Measurements from ENCODE around the gene CLEC7A.

The CLEC7A gene

DNA sequence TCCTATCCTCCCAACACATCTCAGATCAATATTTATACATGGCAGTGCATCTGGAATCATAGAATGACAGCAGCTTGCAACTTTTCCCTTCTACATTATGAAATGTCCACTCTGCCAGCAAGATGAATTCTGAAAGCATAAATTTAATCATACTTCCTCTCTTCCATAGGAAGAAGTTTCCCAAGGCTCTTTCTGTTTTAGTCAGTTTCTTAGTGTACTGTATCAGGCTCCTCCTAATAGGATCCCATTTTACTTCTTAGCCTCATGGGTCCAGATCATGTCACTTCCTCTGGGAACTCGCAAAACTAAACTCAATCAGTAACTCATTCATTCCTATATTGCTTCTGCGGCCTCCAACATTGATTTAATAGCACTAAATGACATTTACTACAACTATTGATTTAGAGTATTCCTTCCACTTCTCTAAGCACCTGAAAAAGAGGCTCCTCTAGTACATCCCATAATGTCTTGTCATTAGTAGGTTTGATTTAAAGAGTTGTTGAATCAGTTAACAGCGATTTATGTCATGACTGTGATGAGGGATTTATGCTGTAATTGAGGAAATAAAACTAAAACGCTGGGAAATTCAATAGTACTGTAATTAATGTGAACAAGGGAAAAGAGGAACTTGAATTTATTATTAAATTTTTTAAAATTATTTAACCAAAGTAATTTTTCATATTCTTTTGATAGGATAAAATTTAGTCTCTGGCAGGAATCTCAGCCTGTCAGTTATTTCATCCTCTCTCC is 35.2 kb downstream of the CLEC7A start:
- Mint-ChIP-seq H3K36me3 (no peaks in the 10 kb centered on the region), H3K27ac (no peak overlapping the region), H3K4me1 (peaks cover 0 to 2% of the 10 kb centered on the region in 2 donors), H3K9me3 (no peaks in the 10 kb centered on the region), H3K4me3 (no peak overlapping the region), H3K27me3 (peaks cover 0 to 6% of the 10 kb centered on the region in 2 donors)
- ATAC-seq (replicated peaks): peak in 1 of 2 donors; percentile 45
- no peak for DNase-seq

GRCh38 chr12:10088955-10089900 is 40.8 kb downstream of the CLEC7A start:
- H3K27ac Mint-ChIP-seq: no peak overlapping the region
- H3K9me3 Mint-ChIP-seq: peaks cover 5 to 6% of the 10 kb centered on the region in 2 donors
- no peak overlapping the region for H3K4me3 Mint-ChIP-seq
- H3K36me3 Mint-ChIP-seq: peaks cover 0 to 6% of the 10 kb centered on the region in 2 donors
- H3K27me3 Mint-ChIP-seq: peaks cover 12 to 17% of the 10 kb centered on the region in 2 donors
- ATAC-seq (replicated peaks) (no peak), DNase-seq (no peak)
- peaks cover 0 to 3% of the 10 kb centered on the region in 2 donors for H3K4me1 Mint-ChIP-seq

- no peak overlapping the region for H3K4me3 Mint-ChIP-seq
- no peak overlapping the region for H3K27ac Mint-ChIP-seq
- no peak for DNase-seq
- H3K9me3 Mint-ChIP-seq: peaks cover 9 to 15% of the 10 kb centered on the region in 2 donors
- H3K36me3 Mint-ChIP-seq: peaks cover 2 to 11% of the 10 kb centered on the region in 2 donors
- H3K27me3 Mint-ChIP-seq: peaks cover 17 to 19% of the 10 kb centered on the region in 2 donors
- H3K4me1 Mint-ChIP-seq: peaks cover 0 to 3% of the 10 kb centered on the region in 2 donors
- no peak for ATAC-seq (replicated peaks)
Measured at GRCh38 chr12:10088031-10088430, 42.0 kb downstream of the CLEC7A start.

- H3K4me3 Mint-ChIP-seq: no peak overlapping the region
- H3K9me3 Mint-ChIP-seq: peaks cover 9 to 18% of the 10 kb centered on the region in 2 donors
- peaks cover 0 to 3% of the 10 kb centered on the region in 2 donors for H3K4me1 Mint-ChIP-seq
- no peak for ATAC-seq (replicated peaks)
- peaks cover 2 to 11% of the 10 kb centered on the region in 2 donors for H3K36me3 Mint-ChIP-seq
- no peak for DNase-seq
- no peak overlapping the region for H3K27ac Mint-ChIP-seq
- peaks cover 28 to 36% of the 10 kb centered on the region in 2 donors for H3K27me3 Mint-ChIP-seq
Measured at GRCh38 chr12:10086387-10086786, 43.6 kb downstream of the CLEC7A start.

- Mint-ChIP-seq H3K27ac (no peak overlapping the region), H3K27me3 (peaks cover 25 to 44% of the 10 kb centered on the region in 2 donors), H3K9me3 (peaks cover 11 to 18% of the 10 kb centered on the region in 2 donors), H3K4me3 (no peak overlapping the region), H3K4me1 (no peaks in the 10 kb centered on the region), H3K36me3 (peaks cover 2 to 11% of the 10 kb centered on the region in 2 donors)
- no peak for DNase-seq
- no peak for ATAC-seq (replicated peaks)
Measured at GRCh38 chr12:10084733-10085132, 45.3 kb downstream of the CLEC7A start.

GRCh38 chr12:10082117-10082874 is 47.7 kb downstream of the CLEC7A start:
- Mint-ChIP-seq H3K4me3 (no peak overlapping the region), H3K27me3 (peaks cover 27 to 51% of the 10 kb centered on the region in 2 donors), H3K9me3 (peaks cover 11 to 18% of the 10 kb centered on the region in 2 donors), H3K36me3 (peaks cover 2 to 11% of the 10 kb centered on the region in 2 donors), H3K4me1 (peaks cover 2 to 5% of the 10 kb centered on the region in 2 donors), H3K27ac (no peak overlapping the region)
- DNase-seq: no peak
- ATAC-seq (replicated peaks): no peak

DNA sequence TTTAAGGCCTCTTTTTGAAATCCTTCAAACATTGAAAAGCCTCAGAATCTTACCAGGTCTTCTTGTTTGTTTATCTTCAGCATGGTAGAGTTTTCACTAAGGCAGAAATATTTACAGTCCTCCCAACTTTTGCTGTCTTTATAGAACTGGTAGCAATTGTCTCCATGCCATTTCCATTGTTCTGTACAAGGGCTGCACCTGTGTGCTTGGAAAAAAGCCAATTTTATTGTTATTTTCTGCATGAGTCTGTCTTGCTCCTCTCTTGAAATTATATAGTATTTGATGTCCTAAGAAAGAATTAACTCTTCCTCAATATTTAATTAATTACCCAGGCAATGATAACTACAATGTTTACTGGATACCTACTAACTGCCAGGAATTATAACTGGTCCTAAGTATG is 54.5 kb downstream of the CLEC7A start:
- peaks cover 0 to 1% of the 10 kb centered on the region in 2 donors for H3K9me3 Mint-ChIP-seq
- DNase-seq (no peak), ATAC-seq (replicated peaks) (no peak)
- H3K4me1 Mint-ChIP-seq: peaks cover 3 to 8% of the 10 kb centered on the region in 2 donors
- H3K27me3 Mint-ChIP-seq: peaks cover 25 to 35% of the 10 kb centered on the region in 2 donors
- no peak overlapping the region for H3K27ac Mint-ChIP-seq
- H3K36me3 Mint-ChIP-seq: no peaks in the 10 kb centered on the region
- H3K4me3 Mint-ChIP-seq: no peak overlapping the region

DNA sequence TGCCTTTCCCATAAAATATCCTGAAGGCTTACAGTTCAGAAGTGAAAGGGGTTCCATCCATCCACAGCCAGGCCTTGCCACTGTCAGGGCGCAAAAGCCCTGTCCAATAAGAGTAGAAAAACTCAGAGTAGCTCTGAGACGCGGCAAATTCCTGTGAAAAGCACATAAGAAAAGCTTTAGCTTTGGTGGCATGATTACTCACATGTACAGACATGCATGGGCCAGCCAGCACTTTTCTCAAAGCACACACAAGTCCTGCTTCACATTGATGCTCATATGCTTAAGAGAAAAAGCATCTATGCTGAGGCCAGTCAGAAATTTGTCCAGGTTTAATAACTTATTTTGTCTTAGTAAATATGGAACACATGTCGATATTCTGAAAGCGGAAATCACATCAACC is 56.7 kb downstream of the CLEC7A start:
- H3K27ac Mint-ChIP-seq: no peak overlapping the region
- ATAC-seq (replicated peaks) (no peak), DNase-seq (no peak)
- peaks cover 30 to 35% of the 10 kb centered on the region in 2 donors for H3K27me3 Mint-ChIP-seq
- H3K4me1 Mint-ChIP-seq: peaks cover 2 to 21% of the 10 kb centered on the region in 2 donors
- no peak overlapping the region for H3K4me3 Mint-ChIP-seq
- no peaks in the 10 kb centered on the region for H3K36me3 Mint-ChIP-seq
- no peaks in the 10 kb centered on the region for H3K9me3 Mint-ChIP-seq

- H3K4me3 Mint-ChIP-seq: no peak overlapping the region
- no peaks in the 10 kb centered on the region for H3K9me3 Mint-ChIP-seq
Measured at GRCh38 chr12:10072131-10072530, 57.9 kb downstream of the CLEC7A start.

DNA sequence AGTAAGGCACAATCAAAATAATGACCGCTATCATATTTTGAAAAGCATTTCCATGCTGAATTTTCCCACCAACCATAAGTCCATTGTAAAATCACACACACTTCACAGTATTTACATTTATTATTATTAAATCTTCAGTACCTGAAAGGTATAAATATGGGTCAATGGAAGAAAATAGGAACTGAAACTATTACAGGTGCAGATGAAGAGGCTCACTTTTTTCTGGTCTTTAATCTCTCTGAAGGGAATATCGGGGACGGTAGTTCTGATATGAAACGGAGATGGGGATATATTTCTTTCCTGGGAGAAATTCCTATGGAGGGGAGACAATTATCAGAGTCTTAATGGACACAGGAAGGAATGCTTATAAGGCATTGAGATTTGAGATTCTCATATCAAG is 59.6 kb downstream of the CLEC7A start:
- no peak for ATAC-seq (replicated peaks)
- Mint-ChIP-seq H3K9me3 (no peaks in the 10 kb centered on the region), H3K4me1 (peaks cover 6 to 21% of the 10 kb centered on the region in 2 donors), H3K4me3 (no peak overlapping the region), H3K27me3 (peaks cover 30 to 39% of the 10 kb centered on the region in 2 donors), H3K36me3 (no peaks in the 10 kb centered on the region), H3K27ac (no peak overlapping the region)
- DNase-seq: no peak

More at GRCh38 chr12:10072131-10072530, 57.9 kb downstream of the CLEC7A start:
- Mint-ChIP-seq H3K27me3 (peaks cover 30 to 33% of the 10 kb centered on the region in 2 donors), H3K4me1 (peaks cover 6 to 21% of the 10 kb centered on the region in 2 donors), H3K27ac (no peak overlapping the region), H3K36me3 (no peaks in the 10 kb centered on the region)
- ATAC-seq (replicated peaks) (no peak), DNase-seq (no peak)

DNA sequence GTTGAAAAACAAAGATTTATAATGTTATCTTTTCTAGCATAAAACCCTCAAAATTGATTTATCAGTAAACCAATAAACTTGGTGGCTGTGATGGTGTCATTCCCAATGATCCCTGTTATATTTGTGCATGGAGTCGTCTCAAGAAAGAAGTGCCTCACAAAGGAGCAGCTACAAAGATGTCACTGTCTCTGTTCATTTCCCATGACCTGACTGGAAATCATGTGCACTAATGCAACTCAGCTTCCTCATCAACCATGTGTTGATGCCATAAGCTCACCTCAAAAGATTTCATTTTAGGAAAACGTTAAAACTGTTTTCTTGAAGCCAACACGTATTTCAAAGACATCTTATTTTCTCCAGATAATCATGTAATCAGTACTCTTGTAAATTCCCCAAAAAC is 60.0 kb downstream of the CLEC7A start:
- Mint-ChIP-seq H3K4me3 (no peak overlapping the region), H3K4me1 (peaks cover 6 to 21% of the 10 kb centered on the region in 2 donors), H3K9me3 (no peaks in the 10 kb centered on the region), H3K27ac (no peak overlapping the region), H3K36me3 (no peaks in the 10 kb centered on the region), H3K27me3 (peaks cover 34 to 39% of the 10 kb centered on the region in 2 donors)
- DNase-seq (no peak), ATAC-seq (replicated peaks) (no peak)

- peaks cover 6 to 21% of the 10 kb centered on the region in 2 donors for H3K4me1 Mint-ChIP-seq
- H3K9me3 Mint-ChIP-seq: no peaks in the 10 kb centered on the region
- DNase-seq (no peak), ATAC-seq (replicated peaks) (no peak)
- no peak overlapping the region for H3K27ac Mint-ChIP-seq
- no peaks in the 10 kb centered on the region for H3K36me3 Mint-ChIP-seq
- H3K4me3 Mint-ChIP-seq: no peak overlapping the region
- H3K27me3 Mint-ChIP-seq: peaks cover 41 to 45% of the 10 kb centered on the region in 2 donors
Measured at GRCh38 chr12:10069099-10069498, 60.9 kb downstream of the CLEC7A start.

GRCh38 chr12:10068644-10069043 is 61.4 kb downstream of the CLEC7A start:
- Mint-ChIP-seq H3K9me3 (no peaks in the 10 kb centered on the region), H3K4me1 (peaks cover 6 to 21% of the 10 kb centered on the region in 2 donors), H3K4me3 (no peak overlapping the region), H3K27ac (no peak overlapping the region), H3K27me3 (peaks cover 41 to 44% of the 10 kb centered on the region in 2 donors), H3K36me3 (no peaks in the 10 kb centered on the region)
- no peak for ATAC-seq (replicated peaks)
- no peak for DNase-seq

GRCh38 chr12:10067942-10068341 is 62.1 kb downstream of the CLEC7A start:
- Mint-ChIP-seq H3K36me3 (no peaks in the 10 kb centered on the region), H3K27ac (no peak overlapping the region), H3K9me3 (no peaks in the 10 kb centered on the region), H3K4me1 (peaks cover 6 to 21% of the 10 kb centered on the region in 2 donors), H3K27me3 (peaks cover 40 to 41% of the 10 kb centered on the region in 2 donors), H3K4me3 (no peak overlapping the region)
- ATAC-seq (replicated peaks) (no peak), DNase-seq (no peak)

Data from stimulated activated naive B cell treated with anti-CD40 and anti-IgM and Interleukin-4, amounts not matched to agents 10 μg/mL and 1 μg/mL and 100 μg/mL, for 72 hours (primary cell).